NCI-H82 (cell line): ENCODE results near the gene SLC25A21.
"Not testable (repeated sequence)": the region's sequence is repeated elsewhere in the genome, so short reads cannot be mapped to it uniquely, and the experiment has no call there.

Source experiments
- DNase-seq: peaks from one replicate; lab custom pipeline; 2025; lab: John Stamatoyannopoulos, UW

SLC25A21 gene

DNA sequence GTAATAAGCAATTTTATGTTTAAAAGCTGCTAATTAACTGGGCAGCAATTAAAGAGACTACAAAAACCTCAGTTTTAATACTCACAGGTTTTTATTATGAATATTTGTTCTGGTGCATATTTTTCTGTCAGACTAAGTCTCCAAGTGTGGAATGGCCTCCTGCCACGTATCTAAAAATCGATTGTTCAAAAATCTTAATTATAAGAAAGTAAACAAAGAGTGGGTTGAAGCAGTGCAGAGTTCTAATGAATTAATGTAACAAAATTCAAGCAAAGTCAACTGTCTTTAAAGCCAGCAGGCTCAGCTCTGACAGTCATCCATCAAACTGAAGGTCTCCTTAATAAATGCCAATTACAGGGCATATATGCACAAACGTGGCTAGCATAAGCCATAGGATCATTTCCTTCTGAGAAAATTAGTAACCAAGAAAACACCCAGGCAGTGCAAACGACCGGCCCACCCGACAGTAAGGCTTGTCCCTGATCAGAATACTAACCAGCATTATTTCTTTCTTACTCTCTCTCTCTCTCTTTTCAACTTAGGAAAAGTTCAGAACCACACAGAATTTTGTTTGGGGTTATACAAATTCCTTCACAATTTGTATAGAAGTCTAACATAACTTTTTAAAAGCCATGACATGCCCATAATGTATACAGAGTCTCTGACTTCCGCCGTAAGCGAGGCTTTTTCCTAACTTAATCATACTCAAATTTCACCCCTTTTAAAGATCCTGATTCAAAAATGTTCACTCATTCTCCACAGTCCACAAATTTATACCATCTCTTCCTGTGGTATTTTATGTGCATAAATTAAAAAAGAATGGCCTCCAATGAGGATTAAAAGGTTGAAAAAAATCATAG lies 83.8 kb downstream of the SLC25A21 start:
- DNase-seq = no peak

DNA sequence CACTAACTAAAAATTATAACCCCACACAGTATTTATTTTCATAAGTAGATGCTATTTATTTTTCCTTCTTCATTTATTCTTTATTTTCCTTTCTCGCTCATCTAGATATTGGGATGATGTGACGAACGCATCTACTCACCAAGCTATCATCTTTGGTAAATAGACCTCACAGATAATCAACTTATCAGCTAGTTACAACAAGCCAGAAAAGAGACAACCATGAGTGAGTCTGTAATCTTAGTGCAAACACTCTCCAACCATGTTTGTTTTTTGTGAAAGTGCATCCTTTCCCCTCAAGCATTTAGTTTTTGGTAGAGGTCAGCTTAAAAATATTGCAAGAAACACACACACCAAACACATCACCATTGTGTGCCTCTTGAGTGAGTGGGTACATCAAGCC lies 84.9 kb downstream of the SLC25A21 start:
- no peak for DNase-seq

DNA sequence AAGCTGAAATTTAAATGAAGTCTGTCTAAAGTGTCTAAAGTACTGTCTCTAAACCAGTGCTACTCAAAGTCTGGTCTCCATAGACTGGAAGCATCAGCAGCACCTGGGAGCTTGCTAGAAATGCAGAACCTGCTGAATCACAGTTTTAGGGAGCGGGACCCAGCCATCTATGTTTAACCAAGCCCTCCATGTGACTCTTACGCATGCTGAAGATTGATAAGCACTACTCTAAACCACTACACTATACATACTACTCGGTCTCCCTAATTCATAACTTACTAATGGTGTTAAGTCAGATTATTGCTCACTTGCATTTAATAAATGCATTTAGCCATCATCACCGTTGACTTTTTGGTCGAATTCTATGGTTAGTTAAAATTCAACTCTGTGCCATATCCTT lies 88.8 kb downstream of the SLC25A21 start:
- DNase-seq = no peak

DNA sequence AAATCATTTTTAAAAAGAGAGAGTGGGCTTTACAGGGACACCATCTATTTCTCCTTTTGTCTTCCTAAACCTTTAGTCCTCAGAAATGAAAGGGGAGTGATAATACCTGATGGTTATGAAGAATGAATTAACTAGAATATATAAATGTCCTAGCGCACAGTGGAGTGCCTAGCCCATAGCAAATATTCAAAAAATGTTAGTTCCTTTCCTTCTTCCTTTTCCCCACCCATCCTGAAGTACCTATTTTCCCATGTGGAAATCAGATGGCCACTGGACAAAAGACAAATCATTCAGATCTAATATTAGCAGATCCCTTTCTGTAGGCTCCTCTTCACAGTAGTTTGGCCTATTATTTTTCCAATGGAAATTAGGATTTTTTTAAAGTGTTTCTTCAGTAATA lies 90.0 kb downstream of the SLC25A21 start:
- no peak for DNase-seq

DNA sequence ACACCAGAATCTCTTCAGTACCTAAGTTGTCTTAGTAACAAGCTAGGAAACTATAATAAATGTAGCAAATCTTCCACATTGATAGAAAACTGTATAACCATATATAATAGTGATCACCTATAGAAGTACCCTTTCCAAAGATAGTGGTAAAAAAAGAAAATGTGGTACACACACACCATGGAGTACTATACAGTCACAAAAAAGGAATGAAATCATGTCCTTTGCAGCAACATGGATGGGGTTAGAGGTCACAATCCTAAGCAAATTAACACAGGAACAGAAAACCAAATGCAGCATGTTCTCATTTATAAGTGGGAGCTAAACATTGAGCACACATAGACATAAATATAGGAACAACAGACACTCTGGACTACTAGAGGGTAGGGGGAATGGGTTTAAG lies 90.5 kb downstream of the SLC25A21 start:
- no peak for DNase-seq

DNA sequence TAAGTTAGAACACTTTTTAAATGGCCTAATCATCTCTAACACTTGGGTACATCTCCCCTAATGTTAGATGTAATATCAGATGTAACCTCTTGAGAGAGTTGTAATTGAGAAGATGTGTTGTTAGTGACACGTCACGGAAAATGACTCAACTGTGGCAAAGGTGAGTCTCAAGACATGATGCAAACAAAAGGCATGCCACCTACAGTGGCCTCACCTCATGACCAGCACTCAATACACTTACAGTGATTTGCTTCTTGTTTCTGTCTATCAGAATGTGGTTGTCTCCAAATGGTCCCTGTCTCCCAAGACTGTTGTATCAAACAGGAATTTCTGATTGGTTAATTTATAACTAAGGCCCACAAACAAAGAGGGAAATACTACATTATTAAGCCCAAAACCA lies 91.2 kb downstream of the SLC25A21 start:
- DNase-seq = no peak

DNA sequence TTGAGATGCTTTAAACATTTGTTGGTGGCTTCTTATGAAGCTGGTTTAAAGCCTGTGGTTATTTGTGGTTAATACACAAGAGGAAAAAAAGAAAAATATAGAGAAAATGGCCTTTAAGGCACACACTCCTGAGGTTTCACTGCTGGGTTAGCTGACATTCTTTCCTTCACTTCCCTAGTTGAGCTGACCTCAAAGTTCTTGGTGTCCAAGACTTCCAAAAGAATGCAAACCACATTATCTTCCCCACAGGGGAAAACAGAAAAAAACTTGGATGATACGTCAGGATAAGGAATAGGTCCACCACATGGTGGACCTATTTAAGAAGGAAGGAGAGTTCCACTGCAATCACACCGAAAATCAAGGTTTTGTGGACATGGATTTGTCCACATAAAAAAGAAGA lies 94.3 kb downstream of the SLC25A21 start:
- no peak for DNase-seq

DNA sequence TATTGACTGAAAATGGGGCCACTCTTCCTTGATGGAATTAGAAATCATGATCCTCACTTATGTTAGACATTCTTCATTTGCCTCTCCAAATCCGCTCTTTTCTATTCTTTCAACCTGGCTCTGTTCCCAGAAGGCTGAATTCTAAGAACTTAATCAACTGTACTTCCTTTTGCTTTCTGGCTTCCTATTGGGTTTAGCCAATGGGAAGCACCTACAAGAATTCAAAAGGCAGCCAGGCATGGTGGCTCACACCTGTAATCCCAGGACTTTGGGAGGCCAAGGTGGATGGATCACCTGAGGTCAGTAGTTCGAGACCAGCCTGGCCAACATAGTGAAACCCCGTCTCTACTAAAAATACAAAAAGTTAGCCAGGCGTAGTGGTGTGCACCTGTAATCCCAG lies 98.1 kb downstream of the SLC25A21 start:
- DNase-seq = not testable (repeated sequence)

DNA sequence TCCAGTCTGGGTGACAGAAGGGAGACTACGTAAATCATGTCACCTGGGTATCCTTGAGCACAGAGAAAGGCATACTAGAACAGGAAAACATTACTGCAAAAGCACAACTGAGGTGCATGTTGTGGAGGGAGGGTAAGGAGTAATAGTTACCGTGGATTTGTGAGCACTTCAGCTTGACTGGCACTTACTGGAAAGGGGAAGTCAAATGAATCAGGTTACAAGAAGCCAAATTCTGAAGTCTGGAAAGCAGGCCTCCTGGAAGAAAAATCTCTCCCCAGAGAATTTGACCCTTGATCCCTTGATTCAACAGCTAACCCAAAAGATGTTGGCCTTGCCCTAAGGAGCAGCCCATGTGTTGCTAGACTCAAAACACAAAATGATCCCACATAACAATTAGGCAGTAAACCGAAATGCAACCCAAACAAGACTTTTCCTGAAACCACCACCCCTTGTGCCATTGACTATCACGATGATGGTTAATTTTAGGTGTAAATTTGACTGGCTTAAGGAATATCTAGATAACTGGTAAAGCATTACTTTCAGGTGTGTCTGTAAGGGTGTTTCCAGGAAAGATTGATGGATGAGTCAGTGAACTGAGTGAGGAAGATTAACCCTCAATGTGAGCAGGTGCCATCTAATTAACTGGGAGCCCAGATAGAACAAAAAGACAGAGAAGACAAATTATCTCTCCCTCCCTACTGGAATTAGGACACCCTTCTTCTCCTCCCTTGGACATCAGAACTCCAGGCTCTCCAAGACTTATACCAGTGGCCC lies 108.8 kb downstream of the SLC25A21 start:
- DNase-seq = no peak

DNA sequence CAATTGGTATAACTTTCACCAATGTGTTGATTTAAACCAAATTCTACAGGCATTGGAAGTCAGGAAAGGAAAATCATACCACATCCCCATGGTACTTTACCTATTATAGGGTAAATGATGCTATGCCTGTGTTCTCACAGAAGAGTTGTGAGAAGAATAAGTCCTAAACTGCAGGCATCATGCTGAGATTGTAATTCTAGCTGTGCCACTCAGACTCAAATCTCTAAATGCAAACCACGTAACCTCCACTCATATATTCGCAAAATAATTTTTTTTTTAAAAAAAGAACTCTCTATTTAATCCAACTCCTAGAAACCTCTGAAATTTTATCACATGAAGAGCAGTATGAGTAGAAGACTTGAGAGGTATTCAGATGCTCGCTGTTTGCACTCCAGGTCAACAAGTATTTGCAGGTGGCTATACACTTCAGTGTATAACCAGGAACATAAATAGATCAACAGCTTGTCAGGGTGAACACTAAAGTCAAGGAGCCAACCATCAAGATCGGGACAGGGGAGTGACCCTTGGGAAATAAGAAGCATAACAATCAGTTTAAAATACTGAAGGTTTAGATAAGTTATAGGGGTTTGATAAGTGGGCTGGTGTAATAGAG lies 110.1 kb downstream of the SLC25A21 start:
- no peak for DNase-seq

DNA sequence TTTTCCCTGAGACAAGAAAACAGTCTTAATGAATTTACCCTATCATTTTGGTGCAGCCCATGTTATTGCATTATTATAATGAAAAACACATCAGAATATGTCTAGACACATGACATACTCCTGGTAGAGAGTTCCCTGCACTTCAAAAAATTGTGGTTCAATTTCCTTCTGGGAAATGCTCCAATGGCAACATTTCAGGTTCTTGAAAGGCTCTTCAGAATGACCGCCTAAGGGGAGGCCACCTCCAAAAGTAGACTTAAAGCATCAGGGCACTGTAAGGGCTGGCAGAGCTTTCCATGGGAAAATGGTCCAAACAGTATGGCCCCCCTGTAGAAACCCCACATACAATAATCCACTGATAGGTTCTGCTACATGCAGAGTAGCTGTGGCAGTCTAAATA lies 110.7 kb downstream of the SLC25A21 start:
- DNase-seq = no peak

DNA sequence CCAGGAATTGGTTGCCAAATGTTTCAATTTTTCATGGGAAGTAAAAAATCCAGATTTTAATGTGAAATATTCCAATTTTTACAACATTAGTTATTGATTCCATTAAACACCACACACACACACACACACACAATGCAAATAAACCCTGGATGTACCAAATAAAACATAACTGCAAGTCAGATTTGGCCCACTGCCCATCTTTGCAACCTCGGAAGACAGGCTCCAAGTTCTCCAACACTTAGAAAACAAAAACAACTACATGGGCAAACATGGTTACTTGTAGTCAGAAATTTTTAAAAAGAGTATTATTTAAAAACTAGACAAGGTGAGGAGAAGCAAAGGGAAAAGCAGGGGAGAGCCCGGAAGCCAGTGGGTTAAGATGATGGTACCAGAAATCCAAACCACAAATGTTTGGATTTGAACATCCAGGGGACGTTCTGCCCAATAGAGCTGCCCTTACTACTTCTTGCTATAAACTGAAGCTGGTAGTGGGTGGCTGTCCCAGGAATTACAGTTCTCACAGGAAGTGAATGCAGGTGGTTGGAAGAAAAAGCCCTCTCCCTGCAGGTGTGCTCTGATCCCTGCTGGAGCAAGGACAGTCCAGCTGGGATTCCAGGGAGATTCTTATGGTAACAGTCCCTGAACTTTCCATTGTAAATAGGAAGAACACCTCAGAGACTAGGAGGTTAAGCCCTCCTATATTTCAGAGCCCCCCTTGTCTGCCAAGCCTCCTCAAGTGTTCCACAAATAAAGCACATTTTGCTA lies 111.7 kb downstream of the SLC25A21 start:
- DNase-seq = no peak

DNA sequence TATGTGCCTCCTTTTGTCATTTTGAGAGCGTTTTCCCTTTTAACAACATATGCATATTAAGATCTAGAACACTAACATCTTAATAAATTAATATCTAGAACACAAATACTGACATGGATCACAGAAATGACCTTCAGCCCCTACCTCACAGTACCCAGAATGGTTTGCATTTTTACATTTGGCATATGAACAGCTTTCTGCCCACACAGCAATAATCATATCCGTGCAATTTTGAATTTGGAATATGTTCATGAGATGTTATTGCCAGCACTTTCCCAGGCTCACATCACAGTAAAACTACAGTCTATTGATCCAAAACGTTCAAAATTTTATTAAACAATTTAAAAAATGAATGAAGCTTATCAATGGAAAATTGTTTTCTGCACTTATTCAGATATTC lies 114.6 kb downstream of the SLC25A21 start:
- no peak for DNase-seq

DNA sequence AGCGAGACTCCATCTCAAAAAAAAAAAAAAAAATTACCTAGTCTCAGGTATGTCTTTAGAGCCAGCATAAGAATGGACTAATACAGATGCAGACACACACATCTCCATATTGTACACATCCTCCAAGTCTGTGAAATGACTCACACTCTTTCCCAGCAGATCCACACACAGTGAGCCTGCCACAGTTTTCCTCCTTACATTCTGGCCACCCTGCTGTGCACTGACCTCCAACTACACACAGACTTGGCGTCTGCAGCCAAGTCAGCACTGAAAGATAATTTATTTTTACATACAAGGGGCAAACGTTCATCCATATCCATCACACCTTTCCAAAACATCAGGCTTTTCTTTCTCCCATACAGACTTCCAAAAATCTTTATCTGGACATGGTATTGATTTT lies 115.9 kb downstream of the SLC25A21 start:
- no peak for DNase-seq

DNA sequence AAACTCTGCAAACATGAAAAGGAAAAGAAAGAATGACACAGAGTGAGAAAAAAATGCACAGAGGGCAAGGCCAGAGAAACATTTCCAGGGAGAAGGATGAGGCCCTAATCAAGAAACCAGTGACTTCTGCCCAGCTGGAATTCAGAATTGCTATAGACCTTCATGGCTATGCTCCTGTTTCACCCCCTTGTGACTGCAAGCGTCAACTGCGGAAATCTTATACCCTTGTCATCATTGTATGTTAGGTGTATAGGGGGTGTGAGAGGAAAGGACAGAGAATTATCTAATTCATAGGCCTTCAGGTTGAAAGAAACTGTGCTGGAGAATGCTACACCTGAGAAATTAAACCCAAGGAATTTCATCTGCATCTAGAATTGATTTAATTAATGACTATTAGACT lies 117.5 kb downstream of the SLC25A21 start:
- no peak for DNase-seq

DNA sequence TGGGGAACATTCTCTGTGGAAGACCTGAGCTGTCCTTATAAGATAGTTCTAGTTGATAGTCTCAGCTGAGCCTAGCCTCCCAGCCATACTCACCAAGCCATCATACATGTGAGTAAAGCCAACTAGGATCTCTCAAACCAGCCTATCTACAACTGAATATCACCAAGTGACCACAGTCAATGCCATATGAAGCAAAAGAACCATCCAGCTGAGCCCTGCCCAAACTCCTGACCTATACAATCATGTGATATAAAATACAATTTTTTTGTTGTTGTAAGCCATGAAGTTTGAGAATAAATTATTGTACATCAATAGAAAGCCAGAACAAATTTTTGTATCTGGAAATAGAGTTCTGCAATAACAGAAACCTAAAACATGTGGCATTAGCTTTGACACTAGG lies 118.3 kb downstream of the SLC25A21 start:
- no peak for DNase-seq

DNA sequence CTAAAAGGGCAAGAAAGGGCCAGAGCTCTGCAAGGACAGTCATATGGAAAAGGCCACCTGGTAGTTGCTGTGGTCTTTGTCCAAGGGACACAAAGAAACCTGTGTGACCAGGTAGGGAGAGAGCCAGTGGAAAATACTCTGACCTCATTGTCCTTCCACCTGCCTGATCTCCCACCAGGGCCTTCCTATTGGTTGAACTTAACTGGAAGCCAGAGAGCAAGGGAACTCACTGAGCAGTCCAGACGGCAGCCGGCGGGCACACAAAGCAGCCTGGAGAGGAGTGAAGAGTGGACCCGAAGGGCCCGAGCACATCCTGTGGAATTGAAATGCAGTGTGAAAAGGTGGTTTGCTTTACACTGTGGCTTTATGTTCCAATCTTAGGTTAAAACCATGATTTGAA lies 120.7 kb downstream of the SLC25A21 start:
- DNase-seq = no peak

DNA sequence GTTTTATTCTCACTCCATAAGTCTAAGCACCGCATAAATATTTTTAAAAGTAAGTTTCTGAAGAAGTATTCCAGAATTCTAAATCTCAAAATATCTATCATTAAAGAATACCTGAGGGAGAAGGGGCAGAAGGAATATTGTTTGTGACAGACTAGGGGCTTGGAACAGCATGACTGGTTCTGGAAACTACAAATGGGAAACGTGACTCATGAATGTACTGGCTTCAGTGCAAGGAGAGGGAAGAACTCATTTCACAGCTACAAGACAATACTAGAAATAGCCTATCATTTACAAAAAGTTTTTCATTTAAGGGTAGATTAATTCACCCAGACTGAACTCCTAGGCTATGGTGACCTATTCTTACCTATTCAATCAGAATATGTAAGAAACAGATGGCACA lies 121.3 kb downstream of the SLC25A21 start:
- DNase-seq = no peak

DNA sequence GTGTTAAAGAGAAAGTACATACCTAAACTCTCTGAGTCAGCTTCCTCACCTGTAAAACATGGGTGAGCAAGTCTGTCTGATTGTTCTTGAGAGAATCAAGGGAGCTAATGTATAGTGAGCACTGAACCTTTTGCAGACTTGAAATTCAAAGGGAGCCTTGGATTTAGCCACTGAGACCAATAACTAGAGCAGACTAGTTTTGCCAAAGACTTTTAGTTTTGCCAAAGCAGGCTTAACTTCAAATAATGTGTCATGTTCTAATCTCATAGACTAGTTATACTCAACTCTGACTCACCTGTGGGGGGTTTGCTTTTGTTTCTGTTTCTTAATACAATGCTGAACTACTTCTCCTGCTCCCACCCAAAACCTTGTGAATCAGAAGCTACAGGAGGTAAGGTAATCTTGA lies 123.7 kb downstream of the SLC25A21 start:
- no peak for DNase-seq

DNA sequence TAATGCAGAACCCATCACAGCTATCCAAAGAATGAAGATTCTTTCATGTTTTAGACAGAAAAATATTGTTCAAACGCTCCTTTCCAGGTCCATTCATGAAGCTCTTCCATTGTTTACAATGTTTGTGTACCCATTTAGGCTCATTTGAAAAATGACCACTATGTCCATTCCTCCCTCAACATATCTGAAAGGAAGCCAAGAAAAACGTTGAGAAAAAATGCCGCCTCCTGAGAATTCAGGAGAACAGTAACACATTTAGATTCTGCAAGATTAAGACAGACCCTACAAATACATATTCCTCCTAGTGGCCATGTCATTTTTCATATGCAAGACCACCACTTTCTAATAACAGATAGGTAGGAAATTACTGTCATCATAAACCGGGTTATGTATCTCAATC lies 124.4 kb downstream of the SLC25A21 start:
- no peak for DNase-seq

DNA sequence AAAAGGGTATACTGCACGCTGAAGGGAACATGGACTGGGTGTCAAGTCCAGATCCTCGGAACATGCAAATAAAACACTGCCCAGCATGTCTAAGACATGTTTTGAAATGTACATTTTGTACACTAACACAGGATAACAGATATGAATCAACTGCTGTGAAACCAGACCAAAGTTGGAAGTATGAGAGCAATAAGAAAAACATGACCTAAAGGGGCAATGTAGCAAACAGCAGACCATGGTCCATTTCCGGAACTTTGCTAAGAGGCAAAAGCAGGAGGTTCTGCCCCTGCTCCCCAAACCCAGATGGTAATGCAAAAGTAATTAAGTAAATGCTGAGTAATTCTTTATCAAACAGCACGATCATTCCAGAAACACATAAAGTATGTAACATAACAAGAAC lies 125.2 kb downstream of the SLC25A21 start:
- DNase-seq = no peak

DNA sequence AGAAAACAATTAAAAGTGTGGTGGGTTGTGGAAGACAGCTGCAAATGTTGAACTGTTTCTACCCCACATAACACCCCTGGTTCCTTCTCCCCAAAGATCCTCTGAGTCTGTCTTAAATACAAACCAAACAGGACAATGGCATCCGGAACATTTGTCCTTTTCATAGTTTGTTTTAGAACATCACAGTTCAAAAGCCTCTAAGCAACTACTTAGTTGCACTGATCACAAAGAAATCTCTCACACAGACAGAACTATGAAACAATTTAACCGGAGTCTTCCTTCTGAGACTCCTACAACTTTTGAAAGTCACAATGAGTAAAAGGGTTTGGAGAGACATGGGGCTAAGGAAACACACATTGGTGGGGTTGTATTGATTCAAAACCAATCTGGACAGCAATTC lies 125.6 kb downstream of the SLC25A21 start:
- no peak for DNase-seq
